ENCODE results near the gene CELF4.
A peak's percentile ranks its signal among the peaks of the same experiment; 100 is the strongest.

The CELF4 gene

DNA sequence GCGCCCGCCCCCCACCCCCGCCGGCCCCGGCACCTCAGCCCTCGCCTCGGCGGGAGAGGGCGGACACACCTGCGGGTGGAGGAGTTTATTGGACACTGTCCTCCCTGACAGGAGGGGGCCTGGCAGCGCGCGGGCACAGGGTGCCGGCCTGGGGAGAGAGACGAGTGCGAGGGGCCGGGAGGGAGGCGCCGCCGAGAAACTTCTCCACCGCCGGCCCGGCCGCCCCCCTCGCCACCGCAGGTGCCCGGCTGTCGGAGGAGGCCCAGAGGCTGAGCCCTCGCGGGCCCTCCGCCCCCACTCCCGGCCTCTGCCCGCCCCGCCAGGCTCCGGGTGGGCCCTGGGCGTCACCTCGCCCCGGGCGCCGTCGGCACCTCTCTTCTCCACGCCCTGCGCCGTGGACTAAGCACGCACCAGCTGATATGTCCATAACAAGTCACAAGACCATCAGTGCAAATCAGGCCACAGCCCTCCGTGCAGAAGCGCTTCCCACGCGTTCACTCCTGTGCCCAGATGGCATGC lies 311.3 kb downstream of the CELF4 start:
- no peak overlapping the region for H3K27ac ChIP-seq
- TF ChIP-seq, protein P1, sequence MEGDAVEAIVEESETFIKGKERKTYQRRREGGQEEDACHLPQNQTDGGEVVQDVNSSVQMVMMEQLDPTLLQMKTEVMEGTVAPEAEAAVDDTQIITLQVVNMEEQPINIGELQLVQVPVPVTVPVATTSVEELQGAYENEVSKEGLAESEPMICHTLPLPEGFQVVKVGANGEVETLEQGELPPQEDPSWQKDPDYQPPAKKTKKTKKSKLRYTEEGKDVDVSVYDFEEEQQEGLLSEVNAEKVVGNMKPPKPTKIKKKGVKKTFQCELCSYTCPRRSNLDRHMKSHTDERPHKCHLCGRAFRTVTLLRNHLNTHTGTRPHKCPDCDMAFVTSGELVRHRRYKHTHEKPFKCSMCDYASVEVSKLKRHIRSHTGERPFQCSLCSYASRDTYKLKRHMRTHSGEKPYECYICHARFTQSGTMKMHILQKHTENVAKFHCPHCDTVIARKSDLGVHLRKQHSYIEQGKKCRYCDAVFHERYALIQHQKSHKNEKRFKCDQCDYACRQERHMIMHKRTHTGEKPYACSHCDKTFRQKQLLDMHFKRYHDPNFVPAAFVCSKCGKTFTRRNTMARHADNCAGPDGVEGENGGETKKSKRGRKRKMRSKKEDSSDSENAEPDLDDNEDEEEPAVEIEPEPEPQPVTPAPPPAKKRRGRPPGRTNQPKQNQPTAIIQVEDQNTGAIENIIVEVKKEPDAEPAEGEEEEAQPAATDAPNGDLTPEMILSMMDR (conservative IDR thresholded peaks at IDR 0.05) = no peak
- TF ChIP-seq ZFX (IDR thresholded peaks at IDR 0.05) = no peak

DNA sequence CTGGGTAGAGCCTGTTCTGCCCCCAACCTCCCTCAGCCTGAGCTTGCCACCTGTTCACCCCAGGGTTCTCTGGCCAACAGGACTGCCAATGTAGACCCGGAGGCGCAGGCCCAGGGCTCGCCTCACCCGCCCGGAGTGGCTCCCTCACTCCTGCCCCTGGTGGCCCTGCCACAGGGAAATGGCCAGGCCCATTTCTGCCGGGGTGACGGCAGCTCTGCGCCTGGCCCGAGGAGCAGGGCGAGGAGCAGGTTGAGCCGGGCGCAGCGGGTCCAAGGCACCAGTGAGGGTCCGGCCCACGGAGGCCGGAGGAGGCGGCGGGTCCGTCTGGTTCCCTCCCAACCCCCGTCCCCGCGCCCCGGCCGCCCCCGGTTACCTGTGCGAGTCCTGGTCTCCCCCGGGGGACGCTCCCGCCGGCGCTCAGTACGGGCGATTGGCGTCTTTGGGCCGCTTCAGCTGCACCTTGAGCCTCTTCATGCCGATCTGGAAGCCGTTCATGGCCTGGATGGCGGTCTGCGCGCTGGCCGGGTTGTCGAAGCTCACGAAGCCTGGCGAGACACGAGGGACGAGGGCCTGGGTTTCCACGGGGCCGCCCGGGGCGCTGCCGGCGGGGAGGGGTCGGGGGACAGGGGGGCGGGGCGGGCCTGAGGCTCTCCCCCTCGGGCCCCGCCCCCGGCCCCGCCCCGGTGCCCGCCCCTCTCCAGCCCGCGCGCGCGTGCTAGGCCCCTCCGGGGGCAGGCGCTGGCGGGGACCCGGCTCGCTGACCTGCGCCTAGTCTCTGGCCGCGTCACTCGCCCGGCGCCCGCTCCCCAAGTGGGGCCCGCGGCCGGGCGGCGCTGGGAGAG lies 312.0 kb downstream of the CELF4 start:
- H3K27ac ChIP-seq = peak overlapping the region; percentile 28; the same call in 1 of the 2 replicates
- TF ChIP-seq, protein P1 (conservative IDR thresholded peaks at IDR 0.05) = no peak; the same call in 1 of the 2 replicates
- 0 out of 2 replicates have a peak, but pooled peaks have one; percentile 12 for TF ChIP-seq ZFX (IDR thresholded peaks at IDR 0.05)

DNA sequence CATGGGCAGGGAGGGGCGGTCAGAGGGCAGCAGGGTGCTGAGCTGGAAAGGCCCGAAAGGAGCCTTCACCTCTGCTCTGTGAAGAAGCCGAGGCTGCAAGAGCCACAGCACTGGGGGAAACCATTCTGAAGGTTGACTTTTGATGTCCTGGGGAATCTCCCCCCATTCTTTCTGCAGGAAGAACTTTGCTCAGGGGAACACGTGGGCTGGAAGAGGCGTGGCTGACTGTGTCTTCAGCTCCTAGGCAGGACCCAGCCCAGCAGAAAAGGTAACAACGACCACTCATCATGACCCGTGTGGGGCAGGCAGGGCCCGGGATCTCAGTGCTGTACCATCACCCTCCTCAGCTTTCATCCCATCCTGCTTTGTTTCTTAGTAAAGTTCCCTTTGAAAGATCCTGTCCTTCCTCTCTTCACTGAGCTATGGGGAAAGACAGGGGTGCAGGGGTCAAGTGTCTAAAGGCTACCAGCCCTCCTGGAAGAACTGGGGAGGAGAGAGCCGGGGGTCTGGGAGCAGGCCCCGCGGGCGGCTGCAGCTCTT lies 312.7 kb downstream of the CELF4 start:
- H3K27ac ChIP-seq = peak overlapping the region; percentile 28; the same call in 1 of the 2 replicates
- no peak for TF ChIP-seq ZFX (IDR thresholded peaks at IDR 0.05)
- TF ChIP-seq, protein P1 (conservative IDR thresholded peaks at IDR 0.05) = no peak

DNA sequence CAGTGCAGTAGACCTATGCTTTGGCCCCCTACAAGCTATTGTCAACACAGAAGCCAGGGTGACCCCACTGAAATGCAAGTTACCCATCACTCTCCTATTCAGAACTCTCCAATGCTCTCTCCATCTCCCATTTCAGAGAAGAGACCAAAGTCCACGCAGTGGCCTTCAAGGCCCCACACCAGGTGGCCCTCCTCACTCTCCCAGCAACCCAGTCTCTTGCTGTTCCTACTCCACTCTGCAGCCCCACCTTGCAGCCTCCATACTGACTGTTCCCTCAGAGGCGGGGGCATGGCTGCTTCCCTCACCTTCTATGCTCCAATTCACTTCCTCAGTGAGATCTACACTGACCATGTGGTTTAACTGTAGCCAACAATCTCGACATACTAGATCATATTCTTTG lies 313.3 kb downstream of the CELF4 start:
- no peak overlapping the region for H3K27ac ChIP-seq
- TF ChIP-seq, protein P1 (conservative IDR thresholded peaks at IDR 0.05) = no peak
- no peak for TF ChIP-seq ZFX (IDR thresholded peaks at IDR 0.05)

DNA sequence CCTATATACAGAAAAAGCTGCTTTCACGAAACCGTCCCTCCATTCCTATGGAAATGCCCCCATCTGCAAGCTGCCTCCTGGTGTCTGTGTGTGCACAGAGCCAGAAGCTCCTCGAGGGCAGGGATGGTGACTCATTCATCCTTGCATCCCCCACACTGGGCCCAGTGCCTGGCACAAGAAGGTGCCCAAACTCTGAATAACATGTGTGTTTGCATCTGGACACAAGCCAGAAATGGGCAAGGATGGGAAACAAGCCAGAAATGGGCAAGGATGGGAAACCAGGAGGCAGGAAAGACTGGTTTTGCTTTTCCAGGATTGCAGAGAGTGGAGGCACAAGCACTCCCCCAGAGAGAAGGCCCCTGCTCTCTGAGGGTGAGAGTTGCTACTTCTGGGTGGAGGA lies 313.9 kb downstream of the CELF4 start:
- no peak for TF ChIP-seq ZFX (IDR thresholded peaks at IDR 0.05)
- TF ChIP-seq, protein P1 (conservative IDR thresholded peaks at IDR 0.05) = no peak
- no peak overlapping the region for H3K27ac ChIP-seq

DNA sequence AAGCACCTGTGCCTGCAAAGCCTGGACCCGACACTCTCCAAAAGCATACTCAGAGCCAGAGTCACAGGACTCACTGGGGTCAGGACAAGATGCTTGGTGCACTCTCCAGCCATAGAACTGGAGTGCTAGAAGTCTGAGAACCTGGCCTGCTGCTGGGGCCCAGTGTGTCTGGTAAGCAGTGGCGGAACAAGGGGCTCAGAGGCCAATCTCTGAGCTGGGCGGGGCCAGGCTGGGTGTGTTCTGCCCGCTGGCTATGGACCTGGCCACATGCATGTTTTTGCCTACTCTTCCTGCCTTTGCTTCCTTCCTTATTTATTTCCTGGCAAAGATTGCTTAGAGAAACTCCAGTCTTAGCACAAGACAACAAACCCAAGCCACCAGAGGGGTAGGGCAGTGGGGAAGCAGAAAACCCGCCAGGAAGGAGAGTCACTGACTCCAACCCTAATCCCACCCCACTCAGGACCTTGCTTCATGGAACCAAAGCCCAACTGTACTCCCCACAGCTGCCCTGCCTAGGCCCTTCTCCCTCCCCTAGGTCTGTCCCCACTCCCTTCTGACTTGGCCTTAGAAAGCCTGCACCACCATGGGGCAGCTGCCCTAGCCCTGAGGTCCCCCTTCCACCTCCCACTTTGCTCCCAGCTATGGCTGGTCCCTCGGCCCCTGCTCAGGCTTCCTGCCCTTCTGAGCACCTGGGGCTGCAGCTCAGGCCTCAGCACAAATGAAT lies 315.5 kb downstream of the CELF4 start:
- no peak overlapping the region for H3K27ac ChIP-seq
- TF ChIP-seq ZFX (IDR thresholded peaks at IDR 0.05) = no peak
- TF ChIP-seq, protein P1 (conservative IDR thresholded peaks at IDR 0.05) = no peak

Measured in C4-2B (cell line).